GM21786 (cell line): ENCODE results near the gene RGL1.

Experiments used
- ATAC-seq: cut with Tn5 transposase; IDR thresholded peaks from one replicate; pipeline ENCODE4 v1.9.1; 2021; ENCODE audit not compliant: unreplicated experiment

The RGL1 gene

GRCh38 chr1:183859119-183859518 is 54.2 kb downstream of the RGL1 start:
- no peak for ATAC-seq

- no peak for ATAC-seq
Observed at GRCh38 chr1:183859831-183860230, 54.9 kb downstream of the RGL1 start.

- no peak for ATAC-seq
Observed at GRCh38 chr1:183862967-183863366, 58.0 kb downstream of the RGL1 start.

- no peak for ATAC-seq
Observed at GRCh38 chr1:183863852-183864251, 58.9 kb downstream of the RGL1 start.

- ATAC-seq = no peak
Observed at GRCh38 chr1:183864611-183865010, 59.7 kb downstream of the RGL1 start.

DNA sequence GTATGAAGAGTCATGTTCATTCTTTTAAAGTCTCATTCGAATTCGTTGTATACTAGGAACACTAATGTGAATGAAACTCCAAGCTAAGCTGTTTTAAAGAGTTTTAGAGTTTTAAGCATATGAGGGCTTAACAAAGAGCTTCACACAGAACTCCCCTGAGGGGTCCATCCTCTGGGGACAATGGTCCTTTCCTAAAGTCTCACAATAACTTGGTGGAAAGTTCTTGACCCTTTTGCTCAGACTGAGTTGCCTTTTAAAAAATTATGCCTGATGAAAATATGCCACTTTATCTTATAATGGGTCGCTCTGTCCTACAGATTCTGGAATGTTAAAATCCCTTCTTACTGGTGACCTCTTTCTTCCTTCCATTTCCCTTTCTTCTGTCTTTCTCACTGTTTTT is 64.3 kb downstream of the RGL1 start:
- ATAC-seq = no peak

GRCh38 chr1:183869664-183870063 is 64.7 kb downstream of the RGL1 start:
- no peak for ATAC-seq

- ATAC-seq = no peak
Observed at GRCh38 chr1:183870351-183871077, 65.6 kb downstream of the RGL1 start.

DNA sequence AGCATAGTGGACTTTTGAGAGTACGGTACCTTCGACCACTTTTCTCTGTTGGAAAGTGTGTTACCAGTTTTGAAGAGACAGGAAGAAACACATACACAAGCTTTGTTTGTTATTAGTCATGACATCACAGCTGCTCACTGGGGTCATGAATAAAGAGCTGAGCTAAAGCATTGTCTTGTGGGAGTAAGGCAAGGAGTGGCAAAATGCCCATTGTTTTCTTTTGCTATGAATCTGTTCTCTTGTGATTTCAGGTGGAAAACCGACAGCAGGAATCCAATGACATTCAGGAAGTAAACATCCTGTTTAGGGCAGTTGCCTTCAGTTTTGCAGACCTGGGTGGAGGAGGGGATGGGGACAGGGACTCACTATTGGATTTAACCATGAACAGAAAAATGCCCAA is 66.2 kb downstream of the RGL1 start:
- no peak for ATAC-seq

GRCh38 chr1:183871601-183872000 is 66.7 kb downstream of the RGL1 start:
- no peak for ATAC-seq

- no peak for ATAC-seq
Observed at GRCh38 chr1:183872403-183872802, 67.5 kb downstream of the RGL1 start.

DNA sequence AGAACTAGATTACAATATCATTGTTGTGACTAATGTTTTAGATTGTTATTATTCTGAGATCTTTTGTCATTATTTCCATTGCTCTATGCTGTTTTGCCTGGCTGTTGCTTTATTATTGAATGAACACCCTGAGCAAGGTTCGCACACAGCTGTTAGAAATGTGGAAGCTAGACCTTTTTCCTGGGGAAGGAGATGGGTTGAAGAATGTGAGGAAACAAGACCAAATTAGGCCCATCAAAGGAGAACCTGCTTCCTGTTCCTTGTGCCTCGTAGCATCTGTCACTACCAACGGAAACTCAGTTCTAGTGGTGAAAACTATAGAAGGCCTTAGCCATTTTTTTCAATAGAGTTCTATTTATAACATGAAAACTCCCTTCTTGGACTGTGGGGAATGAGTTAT is 68.7 kb downstream of the RGL1 start:
- ATAC-seq = peak; percentile 56

GRCh38 chr1:183876309-183876708 is 71.4 kb downstream of the RGL1 start:
- no peak for ATAC-seq

DNA sequence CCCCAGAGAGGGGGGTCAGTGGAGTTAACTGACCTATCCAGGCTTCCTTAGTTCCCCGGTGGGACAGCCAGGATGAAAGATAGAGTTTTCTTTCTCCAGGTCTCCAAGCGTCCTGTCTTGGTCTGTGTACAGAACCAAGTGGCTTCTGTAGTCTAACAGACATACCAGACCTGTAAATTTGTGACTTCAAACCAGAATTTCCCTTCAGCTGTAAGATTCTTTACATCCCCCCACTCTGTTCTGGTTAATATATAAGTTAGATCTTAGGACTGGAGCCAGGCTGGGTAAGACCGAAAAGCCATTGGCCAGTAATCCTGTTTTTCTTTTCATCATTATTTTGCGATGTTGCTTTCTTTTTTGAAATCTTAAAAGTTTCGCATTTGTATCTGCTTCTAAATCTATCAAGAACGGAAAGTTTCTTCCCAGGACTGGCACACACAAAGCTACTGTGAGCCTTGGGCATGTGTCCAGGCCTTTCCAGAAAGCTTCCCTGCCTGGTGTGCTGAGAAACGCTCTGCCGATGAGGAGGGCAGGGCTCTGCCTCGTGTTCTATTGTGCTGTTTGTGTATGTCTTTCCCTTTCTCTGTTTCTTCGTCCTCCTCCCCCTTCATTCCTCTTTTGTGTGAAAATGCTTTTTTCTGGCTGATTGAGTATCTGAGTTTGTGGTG is 72.3 kb downstream of the RGL1 start:
- no peak for ATAC-seq

GRCh38 chr1:183879494-183879893 is 74.6 kb downstream of the RGL1 start:
- ATAC-seq = no peak

- no peak for ATAC-seq
Observed at GRCh38 chr1:183879966-183880365, 75.0 kb downstream of the RGL1 start.

- ATAC-seq = no peak
Observed at GRCh38 chr1:183880531-183881243, 75.8 kb downstream of the RGL1 start.

- ATAC-seq = no peak
Observed at GRCh38 chr1:183881387-183882131, 76.6 kb downstream of the RGL1 start.

- ATAC-seq = no peak
Observed at GRCh38 chr1:183882335-183883167, 77.6 kb downstream of the RGL1 start.

GRCh38 chr1:183883623-183884022 is 78.7 kb downstream of the RGL1 start:
- ATAC-seq = no peak

DNA sequence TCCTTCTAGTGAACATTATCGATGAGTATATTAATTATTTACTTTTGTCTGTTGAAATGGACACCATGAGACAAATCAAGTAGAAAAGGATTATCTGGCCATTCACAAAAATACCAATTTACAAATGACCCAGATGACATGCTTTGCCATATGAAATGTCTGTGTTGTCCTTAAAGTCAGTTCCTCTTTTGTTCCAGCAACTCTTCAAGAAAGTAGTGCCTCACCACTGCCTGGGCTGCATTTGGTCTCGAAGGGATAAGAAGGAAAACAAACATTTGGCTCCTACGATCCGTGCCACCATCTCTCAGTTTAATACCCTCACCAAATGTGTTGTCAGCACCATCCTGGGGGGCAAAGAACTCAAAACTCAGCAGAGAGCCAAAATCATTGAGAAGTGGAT is 79.6 kb downstream of the RGL1 start:
- ATAC-seq = no peak
